22Rv1 (cell line): ENCODE data around the gene GASK1A.
"Not testable (repeated sequence)": the region's sequence is repeated elsewhere in the genome, so short reads cannot be mapped to it uniquely, and the experiment has no call there.

Experiments
- H3K27ac ChIP-seq: fragments of 450-650 bp; 2 replicates; pipeline ENCODE4 v1.5.1; 2017
- CTCF ChIP-seq: fragments of 450-650 bp; IDR thresholded peaks from 2 replicates; pipeline ENCODE4 v1.5.1; 2017; ENCODE audit warnings: mild to moderate bottlenecking
- ZFX ChIP-seq: fragments of 450-650 bp; IDR thresholded peaks from 2 replicates; pipeline ENCODE4 v1.6.1; 2017; ENCODE audit warnings: antibody characterized with exemption, borderline replicate concordance

The GASK1A gene

GRCh38 chr3:42970557-42970956 is 8.6 kb upstream of the GASK1A start:
- TF ChIP-seq ZFX (no peak), CTCF (no peak)
- no peak overlapping the region for H3K27ac ChIP-seq

- TF ChIP-seq CTCF (no peak), ZFX (no peak)
- no peak overlapping the region for H3K27ac ChIP-seq
Observed at GRCh38 chr3:42970976-42971772, 7.9 kb upstream of the GASK1A start.

- not testable (repeated sequence) for H3K27ac ChIP-seq
Observed at GRCh38 chr3:42974906-42975305, 4.2 kb upstream of the GASK1A start.

- TF ChIP-seq CTCF (no peak), ZFX (no peak)
- no peak overlapping the region for H3K27ac ChIP-seq
Observed at GRCh38 chr3:42975456-42975855, 3.7 kb upstream of the GASK1A start.

GRCh38 chr3:42975955-42976354 is 3.2 kb upstream of the GASK1A start:
- TF ChIP-seq CTCF (no peak), ZFX (no peak)
- no peak overlapping the region for H3K27ac ChIP-seq

- no peak for TF ChIP-seq CTCF
- H3K27ac ChIP-seq: no peak overlapping the region
Observed at GRCh38 chr3:42980209-42980608, 1.1 kb downstream of the GASK1A start.

GRCh38 chr3:42980909-42981308 is 1.8 kb downstream of the GASK1A start:
- no peak for TF ChIP-seq ZFX
- TF ChIP-seq CTCF: no peak
- no peak overlapping the region for H3K27ac ChIP-seq
